GM12801 (cell line): ENCODE results near the gene FLYWCH1.

Experiments used
- TF ChIP-seq, protein P1 (sequence below): IDR thresholded peaks from one replicate; pipeline ENCODE4 v1.5.1; 2011; ENCODE audit warnings: control low read depth; ENCODE audit not compliant: insufficient read length; ENCODE audit errors: extremely low read depth

FLYWCH1 gene

DNA sequence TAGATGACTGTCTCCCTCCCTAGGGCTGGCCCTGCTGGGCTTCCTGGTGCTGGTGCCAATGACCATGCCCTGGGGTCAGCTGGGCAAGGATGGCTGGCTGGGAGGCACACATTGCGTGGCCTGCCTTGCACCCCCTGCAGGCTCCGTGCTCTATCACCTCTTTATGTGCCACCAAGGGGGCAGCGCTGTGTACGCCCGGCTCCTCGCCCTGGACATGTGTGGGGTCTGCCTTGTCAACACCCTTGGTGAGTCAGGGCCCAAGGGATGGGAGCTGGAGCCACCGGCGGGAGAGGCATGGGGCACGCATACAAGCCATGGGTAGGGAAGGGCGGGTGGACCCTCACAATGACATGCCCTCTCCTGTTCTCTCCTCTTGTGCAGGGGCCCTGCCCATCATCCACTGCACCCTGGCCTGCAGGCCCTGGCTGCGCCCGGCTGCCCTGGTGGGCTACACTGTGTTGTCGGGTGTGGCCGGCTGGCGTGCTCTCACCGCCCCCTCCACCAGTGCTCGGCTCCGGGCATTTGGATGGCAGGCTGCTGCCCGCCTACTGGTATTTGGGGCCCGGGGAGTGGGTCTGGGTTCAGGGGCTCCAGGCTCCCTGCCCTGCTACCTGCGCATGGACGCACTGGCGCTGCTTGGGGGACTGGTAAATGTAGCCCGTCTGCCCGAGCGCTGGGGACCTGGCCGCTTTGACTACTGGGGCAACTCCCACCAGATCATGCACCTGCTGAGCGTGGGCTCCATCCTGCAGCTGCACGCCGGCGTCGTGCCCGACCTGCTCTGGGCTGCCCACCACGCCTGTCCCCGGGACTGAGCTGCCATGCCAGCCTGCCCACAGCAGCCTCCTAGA lies 59.6 kb downstream of the FLYWCH1 start:
- TF ChIP-seq, protein P1, sequence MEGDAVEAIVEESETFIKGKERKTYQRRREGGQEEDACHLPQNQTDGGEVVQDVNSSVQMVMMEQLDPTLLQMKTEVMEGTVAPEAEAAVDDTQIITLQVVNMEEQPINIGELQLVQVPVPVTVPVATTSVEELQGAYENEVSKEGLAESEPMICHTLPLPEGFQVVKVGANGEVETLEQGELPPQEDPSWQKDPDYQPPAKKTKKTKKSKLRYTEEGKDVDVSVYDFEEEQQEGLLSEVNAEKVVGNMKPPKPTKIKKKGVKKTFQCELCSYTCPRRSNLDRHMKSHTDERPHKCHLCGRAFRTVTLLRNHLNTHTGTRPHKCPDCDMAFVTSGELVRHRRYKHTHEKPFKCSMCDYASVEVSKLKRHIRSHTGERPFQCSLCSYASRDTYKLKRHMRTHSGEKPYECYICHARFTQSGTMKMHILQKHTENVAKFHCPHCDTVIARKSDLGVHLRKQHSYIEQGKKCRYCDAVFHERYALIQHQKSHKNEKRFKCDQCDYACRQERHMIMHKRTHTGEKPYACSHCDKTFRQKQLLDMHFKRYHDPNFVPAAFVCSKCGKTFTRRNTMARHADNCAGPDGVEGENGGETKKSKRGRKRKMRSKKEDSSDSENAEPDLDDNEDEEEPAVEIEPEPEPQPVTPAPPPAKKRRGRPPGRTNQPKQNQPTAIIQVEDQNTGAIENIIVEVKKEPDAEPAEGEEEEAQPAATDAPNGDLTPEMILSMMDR: no peak

- TF ChIP-seq, protein P1: no peak
Measured at GRCh38 chr16:2971985-2972784, 60.5 kb downstream of the FLYWCH1 start.

DNA sequence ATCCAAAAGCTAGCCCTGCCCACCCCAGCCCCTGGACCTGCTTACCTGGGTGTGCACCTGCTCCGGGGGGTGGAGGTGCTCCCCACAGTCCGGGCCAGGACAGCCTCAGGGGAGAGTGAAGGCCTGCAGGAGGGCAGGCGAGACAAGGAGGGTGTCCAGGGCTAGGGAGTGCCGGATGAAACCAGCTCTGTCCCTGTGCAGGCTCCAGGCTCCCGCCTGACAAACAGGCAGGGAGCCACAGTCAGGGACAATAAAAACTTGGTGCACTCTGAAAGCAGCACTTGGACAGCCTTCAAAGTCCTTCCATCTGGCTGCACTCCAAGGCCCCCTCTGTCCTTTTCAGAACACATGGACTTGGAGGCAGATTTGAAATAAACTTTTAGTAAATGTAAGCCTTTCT lies 61.4 kb downstream of the FLYWCH1 start:
- TF ChIP-seq, protein P1: no peak

DNA sequence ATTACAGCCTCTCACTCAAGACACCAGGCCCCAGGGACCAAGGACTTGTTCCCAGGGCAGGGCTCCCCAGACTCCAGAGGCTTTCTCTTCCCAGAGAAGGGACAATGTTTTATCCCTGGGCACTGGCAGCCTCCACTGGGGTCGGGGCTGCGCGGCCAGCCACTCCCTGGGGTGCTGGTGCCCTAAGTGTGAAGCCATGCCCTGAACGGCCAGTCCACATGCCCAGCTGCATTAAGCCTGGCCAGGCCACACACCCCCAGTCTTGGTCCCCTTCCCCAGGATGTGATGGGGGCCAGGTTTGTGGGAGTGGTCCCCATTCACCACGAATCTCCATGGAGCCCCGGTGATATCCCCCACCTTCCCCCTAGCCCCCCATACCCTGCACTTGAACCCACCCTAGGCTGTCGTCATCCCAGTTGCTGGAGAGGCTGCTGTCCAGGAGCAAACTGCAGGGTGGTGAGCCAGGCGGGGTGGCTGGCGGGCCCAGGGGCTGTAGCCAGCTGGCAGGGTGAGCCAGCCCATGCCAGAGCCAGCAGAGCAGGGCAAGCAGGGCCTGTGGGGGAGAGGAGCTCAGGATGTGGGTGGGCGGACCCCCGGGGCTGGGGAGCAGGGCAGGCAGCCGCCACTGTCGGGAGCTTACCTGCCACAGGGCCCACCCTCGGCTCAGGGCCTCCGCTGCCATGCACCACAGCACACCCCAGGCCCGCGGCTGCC lies 62.0 kb downstream of the FLYWCH1 start:
- TF ChIP-seq, protein P1: no peak

- TF ChIP-seq, protein P1: no peak
Measured at GRCh38 chr16:2974319-2975056, 62.8 kb downstream of the FLYWCH1 start.

DNA sequence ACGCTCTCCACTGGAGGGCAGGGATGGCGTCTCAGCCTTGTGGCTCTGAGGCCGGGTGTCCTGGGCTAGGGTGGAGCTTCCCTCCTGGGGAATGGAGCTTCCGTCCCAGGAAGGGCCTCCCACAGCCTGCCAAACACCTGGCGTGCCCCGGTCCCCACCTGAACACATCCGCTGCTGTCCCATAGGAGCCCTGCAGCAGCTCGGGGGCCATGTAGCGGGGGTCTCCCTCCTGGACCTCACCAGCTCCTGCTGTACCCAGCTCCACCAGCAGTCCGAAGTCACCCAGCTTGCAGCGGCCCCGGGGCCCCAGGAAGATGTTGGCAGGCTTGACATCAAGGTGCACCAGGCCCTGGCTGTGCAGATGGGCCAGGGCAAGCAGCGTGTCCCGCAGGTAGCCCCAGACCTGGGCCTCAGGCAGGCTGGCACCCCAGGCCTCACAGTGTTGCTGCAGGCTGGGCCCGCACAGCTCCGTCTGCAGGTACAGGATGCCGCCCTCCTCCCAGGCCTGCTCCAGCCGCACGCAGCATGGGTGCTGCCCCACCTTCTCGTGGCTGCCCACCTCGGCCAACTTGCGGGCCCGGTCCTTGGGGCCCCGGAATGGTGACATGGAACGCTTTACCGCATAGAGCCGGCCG lies 63.5 kb downstream of the FLYWCH1 start:
- TF ChIP-seq, protein P1: no peak
